Activated CD4-positive, alpha-beta T cell treated with anti-CD3 and anti-CD28 coated beads for 48 hours (primary cell): ENCODE measurements around the gene DEFB131B.
"Not testable (repeated sequence)": the region's sequence is repeated elsewhere in the genome, so short reads cannot be mapped to it uniquely, and the experiment has no call there.

Experiments used
- DNase-seq: peaks from one replicate; pipeline ENCODE4 v3.0.0-alpha.2; 2020

DEFB131B gene

GRCh38 chr11:71878059-71878458 lies at the start of gene DEFB131B:
Gene DEFB131B, plus strand, starts transcription at chr11:71878453. Its CDS starts 0 bp downstream, at chr11:71878453.
- DNase-seq, result not testable (repeated sequence)

- not testable (repeated sequence) for DNase-seq
Observed at GRCh38 chr11:71829247-71829646, 49.0 kb upstream of the DEFB131B start.

GRCh38 chr11:71829686-71830085 lies 48.6 kb upstream of the DEFB131B start:
- not testable (repeated sequence) for DNase-seq

GRCh38 chr11:71832811-71833210 lies 45.4 kb upstream of the DEFB131B start, which contains the start of gene DEFB108B:
Gene DEFB108B, plus strand, starts transcription at chr11:71833200. Its CDS starts 0 bp downstream, at chr11:71833200.
- not testable (repeated sequence) for DNase-seq

GRCh38 chr11:71842720-71843119 lies 35.5 kb upstream of the DEFB131B start:
- not testable (repeated sequence) for DNase-seq

- not testable (repeated sequence) for DNase-seq
Observed at GRCh38 chr11:71843355-71843754, 34.9 kb upstream of the DEFB131B start.

- DNase-seq, result no peak
Observed at GRCh38 chr11:71843858-71844257, 34.4 kb upstream of the DEFB131B start.

GRCh38 chr11:71853895-71854294 lies 24.4 kb upstream of the DEFB131B start:
- DNase-seq, result not testable (repeated sequence)

- not testable (repeated sequence) for DNase-seq
Observed at GRCh38 chr11:71855880-71856279, 22.4 kb upstream of the DEFB131B start.

GRCh38 chr11:71860835-71861234 lies 17.4 kb upstream of the DEFB131B start:
- not testable (repeated sequence) for DNase-seq

- DNase-seq, result peak; percentile 20
Observed at GRCh38 chr11:71863978-71864627, 14.2 kb upstream of the DEFB131B start.

- DNase-seq, result not testable (repeated sequence)
Observed at GRCh38 chr11:71867209-71867608, 11.0 kb upstream of the DEFB131B start.

- not testable (repeated sequence) for DNase-seq
Observed at GRCh38 chr11:71869931-71870330, 8.3 kb upstream of the DEFB131B start.

- DNase-seq, result not testable (repeated sequence)
Observed at GRCh38 chr11:71870661-71871060, 7.6 kb upstream of the DEFB131B start.

GRCh38 chr11:71876262-71876661 lies 2.0 kb upstream of the DEFB131B start:
- DNase-seq, result not testable (repeated sequence)

- DNase-seq, result not testable (repeated sequence)
Observed at GRCh38 chr11:71885806-71886205, 7.6 kb downstream of the DEFB131B start.

GRCh38 chr11:71888335-71889010 lies 10.2 kb downstream of the DEFB131B start:
- DNase-seq, result not testable (repeated sequence)

GRCh38 chr11:71889181-71889872 lies 11.1 kb downstream of the DEFB131B start:
- not testable (repeated sequence) for DNase-seq

GRCh38 chr11:71895961-71896360 lies 17.7 kb downstream of the DEFB131B start:
- DNase-seq, result no peak

GRCh38 chr11:71901137-71901536 lies 22.9 kb downstream of the DEFB131B start:
- DNase-seq, result not testable (repeated sequence)

- DNase-seq, result no peak
Observed at GRCh38 chr11:71908218-71908617, 30.0 kb downstream of the DEFB131B start.

GRCh38 chr11:71910775-71911174 lies 32.5 kb downstream of the DEFB131B start:
- DNase-seq, result not testable (repeated sequence)

- peak; percentile 88 for DNase-seq
Observed at GRCh38 chr11:71911321-71911985, 33.2 kb downstream of the DEFB131B start.
